SH-SY5Y (cell line): ENCODE data around the gene CLIP2.

Experiments
- GATA2 ChIP-seq: IDR thresholded peaks from 2 replicates; pipeline ENCODE4 v1.6.1; 2011; ENCODE audit warnings: mild to moderate bottlenecking, low read depth, low read length
- GATA3 ChIP-seq: IDR thresholded peaks from 2 replicates; pipeline ENCODE4 v1.6.1; 2011; ENCODE audit warnings: low read depth, mild to moderate bottlenecking, low read length, moderate library complexity

- TF ChIP-seq GATA2 (no peak), GATA3 (no peak)
These were observed 74.9 kb downstream of the CLIP2 start for GRCh38 chr7:74364061-74364460.
